Measurements from ENCODE around the gene ATN1. TPM values are rescaled to one million over a fixed set of nuclear protein-coding genes. Genes with fewer than 3 reads are reported as not detected.

The ATN1 gene
- polyA plus RNA-seq, 1 donor: 70.4 TPM

DNA sequence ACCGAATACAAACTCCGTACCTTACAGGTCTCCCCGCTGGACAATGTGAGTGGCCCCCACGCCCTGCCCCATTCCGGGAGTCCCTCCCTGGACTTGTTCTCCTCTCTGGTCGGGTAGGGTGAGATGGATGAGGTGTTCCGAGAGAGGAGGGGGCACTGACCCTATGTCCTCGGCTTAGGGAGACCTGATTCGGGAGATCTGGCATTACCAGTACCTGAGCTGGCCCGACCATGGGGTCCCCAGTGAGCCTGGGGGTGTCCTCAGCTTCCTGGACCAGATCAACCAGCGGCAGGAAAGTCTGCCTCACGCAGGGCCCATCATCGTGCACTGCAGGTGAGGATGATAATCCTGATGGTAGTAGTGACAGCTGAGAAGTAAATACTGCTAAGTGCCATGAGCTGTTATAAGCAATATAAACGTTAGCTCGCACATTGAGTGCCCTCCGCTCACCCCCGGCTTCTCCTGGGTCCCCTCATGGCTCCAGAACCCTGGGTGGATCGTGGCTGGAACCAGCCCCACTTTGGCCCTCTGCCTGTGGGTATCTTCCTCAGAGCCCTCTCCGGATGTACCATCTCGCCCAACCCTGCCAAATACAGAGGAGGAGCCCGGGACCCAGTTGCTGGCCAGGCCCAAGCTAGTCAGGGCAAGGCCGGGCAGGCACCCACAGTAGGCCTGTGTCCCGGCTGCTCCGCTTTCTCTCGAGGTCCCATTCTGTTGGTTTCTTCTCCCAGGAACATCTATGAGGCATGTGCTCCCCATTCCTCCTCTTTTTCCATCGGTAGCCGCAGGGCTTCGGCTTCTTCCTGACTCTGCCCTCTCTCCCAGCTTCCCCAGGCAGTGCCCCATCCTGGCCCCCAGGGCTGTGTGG lies 30.2 kb downstream of the ATN1 start:
- no peak for DNase-seq (ENCODE audit: low read depth)

- no peak for DNase-seq (ENCODE audit: low read depth)
Measured at GRCh38 chr12:6958609-6959057, 30.9 kb downstream of the ATN1 start.

DNA sequence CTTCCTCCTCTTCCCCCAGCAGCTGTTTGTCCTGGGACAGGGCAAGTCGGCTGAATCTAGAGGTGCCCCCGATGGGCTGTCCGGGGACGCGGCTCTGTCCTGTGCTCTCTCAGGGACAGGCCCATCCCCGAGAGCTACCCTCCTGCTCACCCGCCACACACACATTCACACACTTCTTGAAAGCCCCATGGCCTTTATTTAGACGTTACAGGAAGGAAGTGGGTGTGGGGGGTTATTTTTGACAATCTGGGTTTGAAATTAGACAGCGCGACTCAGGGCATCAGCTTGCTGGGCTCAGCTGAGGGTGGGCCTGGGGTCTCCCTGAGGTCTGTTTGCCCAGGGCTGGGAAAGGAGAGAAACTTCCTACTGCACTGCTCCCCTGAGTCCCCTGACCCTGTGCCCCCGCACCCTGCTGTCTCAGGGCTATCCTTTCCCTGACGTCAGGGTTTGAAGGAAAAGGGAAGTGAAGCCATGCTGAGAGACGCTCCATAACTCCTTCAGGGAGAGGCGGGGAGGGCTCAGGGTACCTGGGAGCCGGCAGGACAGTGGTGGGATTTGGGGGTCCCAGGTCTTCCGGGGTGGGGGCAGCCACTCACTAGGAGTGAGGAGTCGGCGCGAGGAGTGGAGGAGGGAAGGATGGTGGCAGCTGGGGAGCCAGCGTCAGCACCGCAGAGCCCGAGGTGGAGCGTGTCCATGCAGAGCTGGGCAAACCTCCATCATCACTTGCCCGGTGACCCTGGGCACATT lies 31.5 kb downstream of the ATN1 start:
- no peak for DNase-seq (ENCODE audit: low read depth)

- DNase-seq (ENCODE audit: low read depth): no peak
Measured at GRCh38 chr12:6959805-6960592, 32.2 kb downstream of the ATN1 start.

- no peak for DNase-seq (ENCODE audit: low read depth)
Measured at GRCh38 chr12:6960593-6961277, 33.0 kb downstream of the ATN1 start.

GRCh38 chr12:6961278-6961694 lies 33.5 kb downstream of the ATN1 start:
- no peak for DNase-seq (ENCODE audit: low read depth)

DNA sequence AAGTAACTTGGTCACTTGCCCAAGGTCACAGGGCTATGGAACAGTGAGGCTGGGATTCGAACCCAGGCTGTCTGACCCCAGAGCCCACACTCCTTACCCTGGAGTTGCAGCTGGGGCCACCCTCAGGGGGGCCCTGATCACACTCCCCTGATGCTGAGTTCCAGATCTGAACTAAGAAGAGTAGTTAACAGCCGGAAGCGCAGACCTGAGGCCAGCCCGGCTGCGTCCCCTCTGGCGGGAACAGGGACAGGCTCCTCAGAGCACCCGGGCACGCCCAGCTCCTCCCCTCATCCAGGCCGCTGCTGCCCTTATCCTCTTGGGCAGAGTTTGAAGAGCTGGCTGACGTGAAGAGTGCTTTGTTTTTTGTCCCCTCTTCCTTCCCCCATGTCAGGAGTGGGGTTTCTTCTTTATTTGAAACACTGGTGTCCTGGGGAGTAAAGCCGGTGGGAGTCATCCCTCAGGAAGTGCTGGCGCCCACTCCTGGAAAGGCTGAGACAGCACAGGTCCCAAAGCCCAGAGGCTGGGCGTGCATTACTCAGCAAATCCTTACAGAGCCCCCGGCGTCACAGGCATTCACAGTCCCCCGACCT lies 34.0 kb downstream of the ATN1 start:
- no peak for DNase-seq (ENCODE audit: low read depth)

GRCh38 chr12:6962285-6963015 lies 34.7 kb downstream of the ATN1 start:
- no peak for DNase-seq (ENCODE audit: low read depth)

DNA sequence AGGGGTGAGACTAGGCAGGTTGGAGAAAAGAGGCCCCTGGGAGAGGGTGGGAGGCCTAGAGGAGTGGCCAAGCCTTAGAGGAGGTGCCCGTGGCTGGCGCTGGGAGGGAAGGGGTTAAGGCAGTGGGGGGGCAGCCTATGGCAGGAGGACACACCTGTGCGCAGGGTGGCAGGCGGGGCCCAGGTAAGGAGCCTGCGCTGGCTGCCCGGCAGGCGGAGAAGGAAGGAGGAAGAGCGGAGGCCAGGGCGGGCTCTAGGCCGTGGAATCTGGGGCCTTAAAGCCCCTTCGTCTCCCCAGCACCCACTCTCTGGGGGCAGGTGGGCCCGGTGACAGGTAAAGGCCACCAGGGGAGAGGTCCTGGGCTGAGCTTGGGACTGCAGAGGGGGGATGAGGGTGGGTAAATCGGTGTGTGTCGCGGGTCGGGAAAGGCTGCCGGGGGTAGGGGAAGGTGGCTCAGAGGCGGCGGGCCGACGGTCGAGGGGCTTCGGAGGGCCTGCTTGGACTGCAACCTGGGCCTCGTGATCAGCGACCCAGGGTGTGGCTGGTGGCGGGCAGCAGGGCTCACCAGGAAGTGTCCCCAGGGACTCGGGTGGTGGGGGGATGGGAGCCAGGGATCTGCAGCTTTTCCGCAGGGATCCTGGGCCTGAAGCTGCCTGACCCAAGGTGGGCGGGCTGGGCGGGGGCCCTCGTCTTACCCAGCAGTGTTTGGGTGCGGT lies 35.4 kb downstream of the ATN1 start:
- DNase-seq (ENCODE audit: low read depth): no peak

DNA sequence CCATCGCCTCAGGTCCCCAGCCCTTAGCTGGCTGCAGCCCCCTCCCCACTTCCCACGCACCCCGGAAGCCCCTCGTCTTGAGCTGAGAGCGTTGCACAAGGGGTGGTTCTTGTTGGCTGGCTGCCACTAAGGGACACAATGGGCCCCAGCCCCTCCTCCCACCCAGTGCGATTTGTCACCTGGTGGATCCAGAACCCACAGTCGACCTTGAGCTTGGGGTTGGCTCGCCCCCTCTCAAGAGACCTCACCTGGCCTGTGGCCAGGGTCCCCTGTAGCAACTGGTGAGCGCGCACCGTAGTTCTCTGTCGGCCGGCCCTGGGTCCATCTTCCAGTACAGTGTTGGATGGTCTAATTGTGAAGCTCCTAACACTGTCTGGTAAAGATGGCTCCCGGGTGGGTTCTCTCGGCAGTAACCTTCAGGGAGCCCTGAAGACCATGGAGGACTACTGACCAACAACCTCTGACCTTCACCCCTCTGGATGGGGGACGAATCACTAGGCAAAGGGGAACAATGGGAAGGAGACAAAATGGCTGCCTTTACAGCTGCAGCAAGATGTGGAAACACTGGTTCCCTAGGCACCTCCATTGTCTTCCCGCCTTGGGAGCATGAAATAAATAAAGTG lies 36.1 kb downstream of the ATN1 start:
- no peak for DNase-seq (ENCODE audit: low read depth)

GRCh38 chr12:6964605-6965025 lies 36.9 kb downstream of the ATN1 start:
- DNase-seq (ENCODE audit: low read depth): no peak

DNA sequence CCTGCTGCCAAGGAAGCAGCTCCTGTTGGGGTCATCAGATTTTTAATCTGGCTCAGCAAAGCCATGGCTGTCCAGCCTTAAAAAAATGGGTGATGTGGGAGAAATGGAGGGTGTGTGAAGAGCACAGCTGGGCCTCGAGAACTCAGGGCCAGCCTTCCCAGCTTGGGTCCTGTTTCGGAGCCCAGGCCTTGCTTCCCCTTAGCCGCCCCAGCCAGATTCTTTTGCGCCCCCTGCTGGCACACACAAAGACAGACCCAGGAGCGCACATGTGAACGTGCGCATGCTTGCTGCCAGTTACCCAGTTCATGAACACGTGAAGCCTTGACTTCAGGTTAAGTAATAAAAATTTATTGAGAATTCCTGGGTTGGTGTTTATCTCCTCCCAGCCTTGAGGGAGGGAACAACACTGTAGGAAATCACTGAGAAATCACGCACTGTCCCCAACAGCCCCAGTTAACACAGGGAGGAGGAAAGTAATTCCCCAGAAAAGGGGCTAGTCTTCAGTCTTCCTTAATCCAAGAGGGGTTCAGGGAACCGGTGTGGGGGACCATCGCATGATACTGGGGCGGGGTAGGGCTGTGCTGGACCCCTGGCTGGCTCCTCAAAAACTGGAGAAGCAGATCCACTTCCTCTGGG lies 37.4 kb downstream of the ATN1 start:
- DNase-seq (ENCODE audit: low read depth): no peak

- no peak for DNase-seq (ENCODE audit: low read depth)
Measured at GRCh38 chr12:6965714-6966113, 38.0 kb downstream of the ATN1 start.

GRCh38 chr12:6966351-6966750 lies 38.6 kb downstream of the ATN1 start:
- no peak for DNase-seq (ENCODE audit: low read depth)

DNA sequence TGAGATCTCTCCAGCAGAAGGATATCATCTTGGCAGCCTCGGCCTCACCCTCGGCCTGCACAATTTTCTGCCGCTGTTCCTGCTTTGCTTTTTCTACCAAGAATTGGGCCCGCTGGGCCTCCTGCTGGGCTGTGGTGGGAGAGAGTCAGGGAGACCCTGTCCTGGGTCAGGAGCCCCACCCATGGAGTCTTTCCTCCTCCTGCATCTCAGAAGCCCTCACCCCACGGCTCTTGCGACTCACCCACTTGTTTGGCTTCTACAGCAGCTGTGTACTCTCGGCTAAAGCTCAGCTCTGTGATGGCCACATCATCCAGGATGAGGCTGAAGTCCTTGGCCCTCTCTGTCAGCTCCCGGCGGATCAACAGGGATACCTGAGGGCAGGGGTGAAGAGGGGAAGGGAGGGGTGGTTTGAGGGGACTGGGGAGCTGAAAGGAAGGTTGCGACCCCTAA lies 39.9 kb downstream of the ATN1 start:
- DNase-seq (ENCODE audit: low read depth): no peak

DNA sequence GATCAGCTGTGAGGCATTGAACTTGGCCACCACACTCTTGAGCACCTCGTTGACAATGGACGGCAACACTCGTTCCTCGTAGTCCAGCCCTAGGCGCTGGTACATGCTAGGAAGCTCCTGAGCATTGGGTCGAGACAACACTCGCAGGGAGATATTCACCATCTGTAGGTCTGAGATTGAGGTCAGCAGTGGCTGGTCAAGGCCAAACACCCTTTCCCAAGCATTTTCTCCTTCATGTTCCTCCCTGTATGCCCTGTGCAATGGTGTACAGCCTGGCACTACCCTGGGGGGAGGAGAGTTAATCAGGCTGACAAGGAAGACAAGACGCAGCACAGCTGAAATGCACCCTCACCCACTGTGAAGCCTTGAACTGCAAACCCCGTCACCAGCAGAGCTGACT lies 40.7 kb downstream of the ATN1 start:
- DNase-seq (ENCODE audit: low read depth): no peak

DNA sequence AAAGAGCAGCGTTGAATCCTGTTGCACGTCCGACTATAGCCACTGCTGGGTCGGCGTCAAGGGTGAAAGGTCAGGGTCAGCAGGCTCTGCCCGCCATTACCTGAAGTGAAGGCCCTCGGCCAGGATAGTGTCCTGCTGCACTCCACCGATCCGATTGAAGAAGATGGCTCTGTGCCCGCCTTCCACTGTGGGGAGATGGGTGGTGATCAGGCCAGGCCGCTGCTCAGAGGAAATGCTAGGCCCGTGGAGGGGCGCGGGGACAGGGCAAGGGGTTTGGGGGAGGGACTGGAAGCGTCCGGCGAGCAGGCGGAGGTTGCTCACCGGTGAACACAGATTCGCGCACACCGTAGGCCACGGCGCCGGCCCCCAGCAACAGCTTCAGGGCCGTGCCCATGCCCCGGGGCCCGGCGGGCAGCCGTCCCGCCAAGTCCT lies 42.4 kb downstream of the ATN1 start:
- no peak for DNase-seq (ENCODE audit: low read depth)

GRCh38 chr12:6974180-6974579 lies 46.4 kb downstream of the ATN1 start:
- no peak for DNase-seq (ENCODE audit: low read depth)
